Keratinocyte (primary cell): Measurements from ENCODE around the gene PLEKHH1. TPM values are rescaled to one million over a fixed set of nuclear protein-coding genes. Genes with fewer than 3 reads are reported as not detected.

Experiments used
- DNase-seq: peaks from one replicate; pipeline ENCODE4 v3.0.0-alpha.2; 2011; ENCODE audit warnings: low read depth, missing footprints, low spot score
- FAIRE-seq: peaks from 2 replicates; lab custom pipeline; 2011; peaks lifted over from hg19 to GRCh38; lab: Jason Lieb, UNC
- H2AFZ ChIP-seq: 2 replicates; pipeline ENCODE4 v1.6.0; 2012; ENCODE audit warnings: low read length, control low read depth, inconsistent platforms; ENCODE audit not compliant: control insufficient read depth
- H3K27ac ChIP-seq: 2 replicates; pipeline ENCODE4 v1.5.1; 2011; ENCODE audit warnings: low read length; ENCODE audit not compliant: control insufficient read depth, insufficient read depth
- H3K27me3 ChIP-seq: 3 replicates; pipeline ENCODE4 v1.6.0; 2011; ENCODE audit warnings: low read length; ENCODE audit not compliant: control insufficient read depth, insufficient read depth; ENCODE audit errors: extremely low read depth
- H3K36me3 ChIP-seq, 2 experiments: 2 replicates in 1 of 2; 3 replicates in 1 of 2; pipeline ENCODE4 v1.5.1; 2011; ENCODE audit warnings: low read length in 2 of 2, mild to moderate bottlenecking in 1 of 2; ENCODE audit not compliant: control insufficient read depth in 2 of 2, insufficient read depth in 2 of 2; ENCODE audit errors: extremely low read depth in 1 of 2
- H3K4me1 ChIP-seq: 3 replicates; pipeline ENCODE4 v1.5.1; 2011; ENCODE audit warnings: low read length; ENCODE audit not compliant: control insufficient read depth, insufficient read depth; ENCODE audit errors: extremely low read depth
- H3K4me2 ChIP-seq: 3 replicates; pipeline ENCODE4 v1.6.0; 2011; ENCODE audit warnings: low read depth, low read length; ENCODE audit not compliant: control insufficient read depth, insufficient read depth; ENCODE audit errors: extremely low read depth
- H3K4me3 ChIP-seq, 3 experiments: fragments of 200-600 bp in 1 of 3; sonication (generic) in 1 of 3; 2 replicates in 2 of 3; 3 replicates in 1 of 3; pipeline ENCODE4 v1.5.1; 2011 to 2016; ENCODE audit warnings: low read length in 3 of 3, mild to moderate bottlenecking in 3 of 3, control low read depth in 2 of 3, inconsistent platforms in 1 of 3, low read depth in 1 of 3, mixed read lengths in 1 of 3, mixed run types in 1 of 3, moderate library complexity in 1 of 3; ENCODE audit not compliant: control insufficient read depth in 2 of 3, insufficient read depth in 2 of 3; ENCODE audit errors: extremely low read depth in 1 of 3
- H3K79me2 ChIP-seq: 2 replicates; pipeline ENCODE4 v1.6.0; 2012; ENCODE audit warnings: low read length; ENCODE audit not compliant: control insufficient read depth, insufficient read depth
- H3K9ac ChIP-seq: 3 replicates; pipeline ENCODE4 v1.6.0; 2011; ENCODE audit warnings: low read length; ENCODE audit not compliant: control insufficient read depth, insufficient read depth; ENCODE audit errors: extremely low read depth
- H3K9me1 ChIP-seq: 3 replicates; pipeline ENCODE4 v1.6.0; 2011; ENCODE audit warnings: low read length; ENCODE audit not compliant: control insufficient read depth, insufficient read depth; ENCODE audit errors: extremely low read depth
- H3K9me3 ChIP-seq: 2 replicates; pipeline ENCODE4 v1.5.1; 2012; ENCODE audit warnings: low read depth, low read length; ENCODE audit not compliant: control insufficient read depth
- H4K20me1 ChIP-seq: 3 replicates; pipeline ENCODE4 v1.6.0; 2011; ENCODE audit warnings: low read length; ENCODE audit not compliant: control insufficient read depth, insufficient read depth; ENCODE audit errors: extremely low read depth
- CTCF ChIP-seq, 3 experiments: IDR thresholded peaks in 1 of 3; conservative IDR thresholded peaks in 1 of 3; optimal IDR thresholded peaks in 1 of 3; 2 replicates in 2 of 3; 3 replicates in 1 of 3; pipeline versions ENCODE3 to v1.5.1; 2011; ENCODE audit warnings: low read length in 3 of 3, mild to moderate bottlenecking in 3 of 3, moderate library complexity in 2 of 3, control low read depth in 1 of 3, inconsistent platforms in 1 of 3; ENCODE audit not compliant: insufficient read depth in 2 of 3; ENCODE audit errors: extremely low read depth in 1 of 3
- EZH2 ChIP-seq: IDR thresholded peaks from one replicate; pipeline ENCODE4 v1.6.1; 2012; ENCODE audit warnings: inconsistent platforms, mild to moderate bottlenecking, low read length, moderate library complexity
- dilution Hi-C: fragments of 300-500 bp; cut with MboI; formaldehyde crosslinking; loops from one replicate; pipeline ENCODE4 v1.7.0; 2020; ENCODE audit warnings: low sequenced_read_pairs; ENCODE audit not compliant: extremely low pct_ligation_motif_present
- polyA plus RNA-seq, 5 experiments: library from polyadenylated mRNA; depleted of rRNA in 3 of 5; stranded (reverse) in 3 of 5; stranded (forward) in 1 of 5; unstranded in 1 of 5; fragments of >200 nt; gene quantifications; 1 replicate in 1 of 5; 2 replicates in 3 of 5; 3 replicates in 1 of 5; pipeline versions ENCODE4 v1.2.1 to v1.2.3, GENCODE V29; 2011 to 2012; ENCODE audit warnings: missing spikeins in 2 of 5, low read depth in 1 of 5, low replicate concordance in 1 of 5

The PLEKHH1 gene
- polyA plus RNA-seq, 1 donor (not counting 4 experiments of a cell fraction or from before 2014, with no cell fraction given): 4.4 TPM

- TF ChIP-seq CTCF (optimal IDR thresholded peaks at IDR 0.05 in 1 of 3, IDR thresholded peaks at IDR 0.05 in 1 of 3, conservative IDR thresholded peaks at IDR 0.05 in 1 of 3; ENCODE audit: extremely low read depth in 1 of 3, insufficient read depth in 2 of 3, low read length in 3 of 3) (no peak), EZH2 (no peak)
- Histone ChIP-seq H3K9me3 (no peaks in the 10 kb centered on the region), H3K27ac (no peak overlapping the region), H4K20me1 (no peaks in the 10 kb centered on the region), H3K79me2 (no peaks in the 10 kb centered on the region), H3K4me2 (no peak overlapping the region), H3K27me3 (no peaks in the 10 kb centered on the region), H3K4me1 (no peaks in the 10 kb centered on the region), H3K9ac (no peak overlapping the region), H2AFZ (no peak overlapping the region), H3K4me3 (no peak overlapping the region), H3K36me3 (no peaks in the 10 kb centered on the region), H3K9me1 (no peaks in the 10 kb centered on the region)
- dilution Hi-C loops: no loop called here
- no peak for FAIRE-seq
- DNase-seq: no peak
These were observed 39.5 kb downstream of the PLEKHH1 start for GRCh38 chr14:67572608-67573007.

- H3K27me3 ChIP-seq: no peaks in the 10 kb centered on the region
These were observed 40.3 kb downstream of the PLEKHH1 start for GRCh38 chr14:67573228-67574010.

More at GRCh38 chr14:67573228-67574010, 40.3 kb downstream of the PLEKHH1 start:
- Histone ChIP-seq H3K9ac (no peak overlapping the region), H3K4me3 (no peak overlapping the region), H3K4me1 (no peaks in the 10 kb centered on the region), H3K79me2 (no peaks in the 10 kb centered on the region), H3K27ac (no peak overlapping the region), H4K20me1 (no peaks in the 10 kb centered on the region), H2AFZ (no peak overlapping the region), H3K9me1 (no peaks in the 10 kb centered on the region), H3K9me3 (no peaks in the 10 kb centered on the region), H3K4me2 (no peak overlapping the region), H3K36me3 (peaks cover 0 to 6% of the 10 kb centered on the region in 2 experiments)
- DNase-seq (no peak), FAIRE-seq (no peak)
- dilution Hi-C loops: no loop called here
- no peak for TF ChIP-seq CTCF (optimal IDR thresholded peaks at IDR 0.05 in 1 of 3, IDR thresholded peaks at IDR 0.05 in 1 of 3, conservative IDR thresholded peaks at IDR 0.05 in 1 of 3; ENCODE audit: extremely low read depth in 1 of 3, insufficient read depth in 2 of 3, low read length in 3 of 3)
- TF ChIP-seq EZH2: no peak
